HK-2 (cell line): ENCODE data around the gene UST.
"Not testable (repeated sequence)": the region's sequence is repeated elsewhere in the genome, so short reads cannot be mapped to it uniquely, and the experiment has no call there.

ENCODE experiments used
- DNase-seq: peaks from one replicate; pipeline ENCODE4 v3.0.0-alpha.2; 2018; ENCODE audit not compliant: unreplicated experiment

Gene UST

DNA sequence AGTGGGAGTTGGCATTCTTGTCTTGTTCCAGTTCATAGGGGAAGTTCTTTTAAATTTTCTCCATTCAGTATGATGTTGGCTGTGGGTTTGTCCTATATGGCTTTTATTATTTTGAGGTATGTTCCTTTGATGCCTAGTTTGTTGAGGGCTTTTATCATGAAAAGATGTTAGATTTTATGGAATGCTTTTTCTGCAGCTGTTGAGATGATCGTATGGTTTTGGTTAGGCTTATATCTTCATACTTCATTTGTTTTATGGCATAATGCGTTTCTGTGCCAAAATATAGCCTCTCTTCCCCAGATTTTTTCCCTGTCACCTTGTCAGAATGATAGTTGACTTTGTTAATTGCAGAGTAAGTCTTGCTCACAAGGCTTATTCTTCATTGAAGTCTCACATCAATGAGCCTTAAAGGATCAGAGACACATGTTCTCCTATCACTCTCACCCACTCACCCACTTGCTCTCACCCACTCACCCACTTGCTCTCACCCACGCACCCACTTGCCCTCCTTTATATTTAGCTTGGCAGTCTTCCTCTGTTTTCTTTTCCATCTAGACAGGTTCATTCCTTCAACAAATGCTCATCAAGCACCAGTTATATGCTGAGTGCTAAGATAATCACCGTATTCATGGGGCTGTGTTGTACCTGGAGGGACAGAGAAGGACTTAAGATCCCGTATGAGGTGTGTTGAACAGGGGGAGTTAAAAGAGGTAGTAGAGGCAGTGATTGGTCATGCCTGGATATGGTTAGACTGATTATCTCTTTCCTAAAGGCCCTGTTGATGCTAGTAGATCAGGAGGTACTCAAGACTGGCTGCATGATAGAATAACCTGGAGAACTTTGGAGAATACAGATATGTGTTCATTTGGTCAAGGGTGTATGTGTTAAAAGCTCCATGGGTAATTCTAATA lies 19.3 kb downstream of the UST start:
- no peak for DNase-seq

DNA sequence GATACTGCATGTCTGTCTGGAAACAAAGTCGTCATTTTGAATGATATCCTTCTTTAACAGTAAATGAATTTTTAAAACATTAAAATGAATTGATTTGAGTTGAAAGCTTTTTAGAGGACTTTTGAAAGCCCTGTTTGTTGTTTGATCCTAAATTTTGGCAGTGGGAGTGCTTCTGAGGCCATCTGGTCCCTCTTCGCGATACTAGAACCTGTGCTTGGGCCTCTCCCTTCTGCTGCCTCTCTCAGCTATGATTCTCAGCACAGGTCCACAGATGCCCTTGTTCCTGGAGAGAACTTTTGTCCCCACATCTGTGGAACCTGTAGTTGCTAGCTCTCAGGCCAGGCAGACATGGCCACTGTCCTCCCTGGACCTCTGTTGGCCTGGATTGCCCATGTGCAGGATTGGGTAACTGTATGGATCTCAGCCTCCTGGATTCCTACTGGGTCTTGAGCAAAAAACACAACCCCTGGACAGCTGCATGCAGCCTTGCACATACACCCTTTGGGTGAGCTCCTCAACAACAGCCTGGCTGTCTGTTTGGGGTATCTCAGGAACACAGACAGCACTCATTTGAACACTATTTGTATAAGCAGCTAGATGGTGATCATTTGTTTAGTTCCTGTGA lies 21.9 kb downstream of the UST start:
- DNase-seq, result no peak

DNA sequence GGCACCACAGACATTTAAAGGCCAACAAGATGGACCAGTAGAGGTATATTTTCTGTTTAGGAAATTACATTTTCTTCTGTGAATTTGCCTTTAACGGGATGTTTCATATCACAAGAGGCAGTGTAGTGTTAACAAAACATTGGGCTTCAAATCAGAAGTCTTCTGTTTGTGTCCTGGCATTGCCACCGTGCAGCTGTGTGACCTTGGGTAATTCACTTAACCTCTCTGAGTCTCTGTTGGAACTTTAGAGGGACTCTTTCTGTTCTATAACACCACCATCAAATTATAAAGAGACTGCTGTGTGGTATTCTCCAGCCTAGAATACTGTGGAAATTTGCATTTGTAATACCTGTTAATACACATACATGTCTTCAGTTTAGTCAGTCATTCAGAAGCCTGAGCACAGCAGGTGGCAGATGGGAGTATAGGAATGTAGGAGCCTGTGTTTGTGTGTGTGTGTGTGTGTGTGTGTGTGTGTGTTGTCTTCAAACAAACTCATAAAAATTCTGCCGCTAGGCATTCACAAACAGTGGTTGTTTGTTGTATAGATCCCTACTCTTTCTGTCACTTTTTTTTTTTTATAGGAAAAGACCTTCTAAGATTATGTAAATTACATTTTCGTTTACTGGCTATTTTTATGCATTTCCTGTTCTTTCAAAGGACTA lies 22.6 kb downstream of the UST start:
- no peak for DNase-seq

DNA sequence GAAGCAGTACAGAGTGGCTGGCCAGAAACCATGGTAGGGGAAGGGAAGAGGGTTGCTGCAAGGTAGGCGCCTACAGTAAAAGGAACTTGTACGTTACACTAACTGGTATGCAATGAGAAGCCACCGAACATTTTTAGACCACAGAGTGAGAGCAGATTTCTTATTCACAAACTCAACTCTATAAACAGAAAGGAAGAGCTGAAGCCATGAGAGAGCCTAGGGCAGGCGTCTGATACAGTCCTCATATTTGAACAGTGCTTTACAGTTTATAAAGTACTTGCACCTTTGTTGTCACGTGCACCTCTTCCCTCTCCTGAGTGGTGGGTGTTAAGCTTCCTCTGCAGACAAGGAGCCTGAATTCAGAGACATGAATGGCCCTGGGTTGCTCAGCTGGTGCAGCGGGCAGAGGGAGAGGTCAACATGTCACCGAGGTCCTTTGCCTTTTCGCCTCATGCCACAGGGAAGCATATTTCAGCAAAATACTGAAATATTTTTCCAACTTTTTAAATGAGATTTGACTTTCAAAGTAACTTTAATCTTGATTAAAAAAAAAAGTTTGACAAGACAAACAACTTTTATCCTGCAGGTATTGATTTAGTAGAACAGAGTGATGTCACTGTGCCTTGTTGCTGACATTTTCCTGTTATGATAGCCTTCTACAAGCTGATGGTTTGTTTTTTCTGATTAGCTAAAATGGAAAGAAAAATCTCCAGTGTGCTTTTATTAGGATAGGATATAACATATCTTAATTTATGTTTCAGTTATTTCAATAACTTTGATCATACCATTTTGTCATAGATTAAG lies 23.8 kb downstream of the UST start:
- no peak for DNase-seq

DNA sequence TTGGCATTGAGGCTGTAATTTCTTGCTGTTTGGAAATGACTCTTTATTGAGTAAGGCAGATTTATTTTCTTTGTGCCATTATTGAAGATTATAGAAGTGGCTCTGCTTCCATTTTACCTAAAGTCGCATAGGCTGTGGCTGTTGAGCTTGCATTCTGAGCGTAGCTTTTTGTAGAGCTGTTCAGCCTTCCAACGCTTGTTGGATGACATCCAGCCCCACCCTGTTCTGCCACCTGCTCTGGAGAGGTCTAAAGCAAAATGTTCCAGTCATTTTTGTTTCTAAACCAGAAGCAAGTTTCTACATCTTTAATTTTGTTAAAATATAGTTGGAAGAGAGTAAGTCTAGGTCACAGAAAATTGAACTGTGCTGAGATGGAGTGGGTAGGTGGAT lies 24.4 kb downstream of the UST start:
- DNase-seq, result no peak

DNA sequence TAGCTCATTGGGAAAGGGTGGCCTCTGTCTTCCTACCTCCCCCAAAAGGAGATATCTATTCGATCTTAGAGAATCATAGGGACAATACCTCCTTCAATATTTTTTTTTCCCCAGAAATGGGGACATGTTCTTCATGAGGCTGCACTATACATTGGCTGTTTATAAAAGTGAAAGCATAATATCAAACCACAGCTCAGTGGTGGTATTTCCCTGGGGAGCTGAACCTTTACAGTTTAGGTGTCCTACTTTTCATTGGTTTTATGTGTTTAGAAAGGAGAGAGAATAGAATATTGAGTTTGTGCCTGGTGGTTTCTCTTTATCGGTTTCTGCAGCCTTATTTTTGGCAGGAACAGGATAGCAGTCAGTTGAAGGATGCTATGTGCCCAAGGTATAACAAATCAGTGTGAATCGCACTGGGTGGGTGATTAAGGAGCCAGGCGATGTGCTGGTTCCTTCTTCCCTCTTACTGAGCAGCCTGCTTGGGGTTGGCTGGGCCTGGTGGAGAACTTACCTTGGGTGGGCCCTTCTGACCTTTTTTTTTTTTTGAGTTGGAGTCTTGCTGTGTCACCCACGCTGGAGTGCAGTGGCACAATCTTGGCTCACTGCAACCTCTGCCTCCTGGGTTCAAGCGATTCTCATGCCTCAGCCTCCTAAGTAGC lies 25.2 kb downstream of the UST start:
- no peak for DNase-seq

DNA sequence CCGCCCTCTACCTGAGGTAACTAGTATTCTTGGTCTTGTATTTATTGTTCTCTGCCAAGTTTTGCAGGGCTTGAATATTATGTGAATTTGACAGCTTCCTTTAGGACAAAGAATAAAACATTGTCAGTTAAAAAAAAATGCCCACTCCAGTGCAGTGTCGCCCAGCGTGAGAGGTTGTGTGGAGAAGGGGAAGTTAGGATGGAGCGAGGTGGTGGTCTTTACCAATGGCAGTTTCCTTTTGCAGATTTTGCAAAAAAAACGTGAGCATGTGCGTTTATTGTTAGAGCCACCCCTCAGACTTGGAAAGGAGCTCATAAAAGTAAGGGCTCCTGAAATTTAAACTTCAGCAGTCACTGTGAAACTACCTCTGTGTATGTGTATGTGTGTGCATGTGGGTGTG lies 28.3 kb downstream of the UST start:
- no peak for DNase-seq

DNA sequence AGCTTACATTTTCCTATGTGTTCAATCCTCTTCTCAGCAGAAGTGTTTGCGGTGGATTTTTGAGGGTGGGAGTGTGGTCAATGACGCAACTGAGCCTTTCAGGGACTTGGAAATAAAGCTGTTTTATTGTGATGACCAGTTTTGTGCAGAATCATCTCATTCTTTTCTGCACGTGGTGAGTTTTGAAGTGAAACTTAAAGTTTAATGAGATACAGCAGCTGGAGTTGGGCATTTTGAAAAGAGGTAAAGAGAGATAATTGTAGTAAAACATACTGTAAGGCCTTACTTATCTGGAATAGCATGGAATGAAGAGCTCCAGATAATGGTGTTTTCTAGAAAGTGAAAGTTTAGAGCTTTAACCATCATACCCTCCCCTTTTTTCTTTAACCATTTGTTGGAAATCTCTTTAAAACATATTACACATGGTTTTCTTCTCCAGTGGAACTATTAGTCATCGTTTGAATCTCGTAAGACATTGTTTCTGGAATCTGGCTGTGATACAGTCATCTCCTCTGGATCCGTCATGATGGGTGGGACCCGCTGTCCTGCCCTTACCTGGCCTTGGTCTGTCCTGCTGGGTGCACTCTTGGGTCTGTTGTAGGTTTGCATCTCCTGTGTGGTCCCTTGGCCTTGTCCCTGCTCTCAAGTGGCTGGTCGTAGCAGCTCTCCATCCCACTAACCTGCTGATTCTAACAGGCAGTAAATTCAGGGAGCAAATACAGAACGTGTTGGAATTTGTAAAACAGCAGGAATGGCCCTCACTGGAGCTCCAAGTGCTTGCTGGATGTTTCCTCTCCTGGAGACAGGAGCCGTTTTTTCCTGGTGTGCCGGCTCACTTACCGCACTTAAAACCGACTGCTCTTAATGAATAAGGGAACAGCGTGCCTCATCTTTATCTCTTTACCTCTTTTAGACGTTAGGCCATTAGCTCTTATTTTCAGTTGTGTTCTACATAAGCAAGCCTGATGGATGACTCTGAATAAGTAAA lies 29.8 kb downstream of the UST start:
- no peak for DNase-seq

DNA sequence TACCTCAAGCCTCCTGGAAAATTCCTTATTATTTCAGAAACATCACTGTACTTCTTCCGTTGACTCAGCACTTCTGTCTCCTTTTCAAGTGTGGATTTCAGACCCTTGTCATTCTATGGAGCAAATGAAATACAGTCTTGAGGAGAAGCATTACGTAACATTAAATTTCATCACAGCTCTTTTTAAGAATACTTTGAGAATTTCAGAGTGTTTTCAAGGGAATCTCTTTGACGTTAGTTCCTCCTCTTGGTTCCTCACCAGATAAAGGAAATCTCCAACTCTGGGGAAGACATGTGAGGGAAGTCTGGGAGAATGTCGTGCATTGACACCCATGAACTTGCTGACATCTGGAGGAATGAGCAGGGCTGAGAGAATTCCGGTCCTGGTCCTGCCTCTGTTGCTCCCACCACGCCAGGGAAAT lies 32.3 kb downstream of the UST start:
- DNase-seq, result no peak

DNA sequence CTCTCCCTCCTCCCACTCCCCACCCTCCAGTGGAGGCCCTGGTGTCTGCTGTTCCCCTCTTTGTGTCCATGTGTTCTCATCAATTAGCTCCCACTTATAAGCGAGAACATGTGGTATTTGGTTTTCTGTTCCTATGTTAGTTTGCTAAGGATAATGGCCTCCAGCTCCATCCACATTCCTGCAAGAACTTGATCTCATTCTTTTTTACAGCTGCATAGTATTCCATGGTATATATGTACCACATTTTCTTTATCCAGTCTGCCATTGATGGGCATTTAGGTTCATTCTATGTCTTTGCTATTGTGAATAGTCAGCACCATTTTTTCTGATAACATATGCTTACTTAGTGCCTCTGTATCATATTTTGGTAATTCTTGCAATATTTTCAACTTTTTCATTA lies 33.6 kb downstream of the UST start:
- not testable (repeated sequence) for DNase-seq

DNA sequence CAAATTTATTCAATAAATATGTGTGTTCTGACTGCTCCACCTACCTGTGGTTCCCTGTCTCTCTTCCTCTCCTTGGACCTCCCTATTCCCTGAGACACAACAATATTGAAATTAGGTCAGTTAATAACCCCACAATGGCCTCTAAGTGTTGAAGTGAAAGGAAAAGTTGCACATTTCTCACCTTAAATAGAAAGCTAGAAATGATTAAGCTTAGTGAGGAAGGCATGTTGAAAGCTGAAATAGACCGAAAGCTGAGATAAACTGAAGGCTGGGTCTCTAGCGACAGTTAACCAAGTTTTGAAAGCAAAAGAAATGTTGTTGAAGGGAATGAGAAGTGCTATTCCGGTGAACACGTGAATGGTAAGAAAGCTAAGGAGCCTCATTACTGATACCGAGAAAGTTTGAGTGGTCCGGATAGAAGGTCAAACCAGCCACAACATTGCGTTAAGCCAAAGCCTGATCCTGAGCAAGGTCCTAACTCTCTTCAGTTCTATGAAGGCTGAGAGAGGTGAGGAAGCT lies 34.1 kb downstream of the UST start:
- DNase-seq, result no peak

DNA sequence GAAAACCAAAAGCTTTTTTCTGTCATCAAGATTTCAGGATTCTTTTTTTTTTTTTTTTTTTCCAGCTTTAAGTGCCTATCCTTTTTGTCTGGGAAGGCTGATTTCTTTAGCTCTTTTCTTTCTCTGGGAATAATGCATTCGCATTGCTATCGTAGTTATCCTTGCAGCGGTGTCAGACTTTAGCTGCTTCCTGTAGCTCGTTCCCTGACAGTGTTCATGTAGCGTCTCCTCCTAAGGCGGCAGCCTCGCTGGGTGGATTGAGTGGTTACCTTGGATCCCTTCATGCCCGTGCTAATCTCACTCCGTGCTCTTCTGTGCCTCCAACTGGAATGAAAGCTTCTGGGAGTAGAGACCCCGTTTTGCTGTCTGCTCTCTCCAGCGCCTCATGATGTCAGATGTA lies 43.1 kb downstream of the UST start:
- no peak for DNase-seq

DNA sequence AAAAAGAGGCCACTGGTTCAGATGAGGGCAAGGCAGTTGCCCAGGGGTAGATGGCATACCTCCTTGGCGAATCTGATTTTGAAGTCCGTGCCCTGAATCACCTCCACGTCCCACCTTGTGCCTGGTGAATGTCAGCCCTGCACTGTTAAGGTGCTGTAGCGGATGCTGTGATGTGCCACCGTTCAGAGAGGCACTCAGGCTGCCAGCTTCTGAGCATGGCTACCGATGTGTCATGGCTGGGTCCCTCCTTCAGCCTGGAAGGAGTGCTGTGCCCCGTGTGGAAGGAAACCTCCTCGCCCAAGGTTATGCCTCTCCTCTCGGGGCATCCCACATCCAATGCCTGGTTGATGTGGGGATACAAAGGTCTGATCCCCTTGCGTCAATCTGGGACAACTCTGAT lies 43.6 kb downstream of the UST start:
- no peak for DNase-seq

DNA sequence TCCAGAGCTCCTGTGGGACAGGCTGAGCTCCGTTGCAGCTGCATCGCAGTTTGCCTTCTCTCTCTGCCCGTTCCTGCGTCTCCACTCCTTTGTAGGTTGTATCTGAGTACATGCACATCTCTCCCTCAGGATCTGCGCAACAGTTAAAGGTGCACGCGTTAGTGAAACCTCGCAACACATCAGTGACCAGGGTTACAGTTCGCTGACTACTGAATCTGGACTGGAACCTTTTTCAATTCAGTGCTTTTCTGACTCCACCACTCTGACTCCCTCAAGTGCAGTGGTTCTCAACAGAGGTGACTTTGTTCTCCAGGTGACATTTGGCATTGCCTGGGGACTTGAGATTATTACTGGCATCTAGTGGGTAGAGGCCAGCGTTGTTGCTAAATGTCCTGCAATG lies 44.0 kb downstream of the UST start:
- DNase-seq, result no peak

DNA sequence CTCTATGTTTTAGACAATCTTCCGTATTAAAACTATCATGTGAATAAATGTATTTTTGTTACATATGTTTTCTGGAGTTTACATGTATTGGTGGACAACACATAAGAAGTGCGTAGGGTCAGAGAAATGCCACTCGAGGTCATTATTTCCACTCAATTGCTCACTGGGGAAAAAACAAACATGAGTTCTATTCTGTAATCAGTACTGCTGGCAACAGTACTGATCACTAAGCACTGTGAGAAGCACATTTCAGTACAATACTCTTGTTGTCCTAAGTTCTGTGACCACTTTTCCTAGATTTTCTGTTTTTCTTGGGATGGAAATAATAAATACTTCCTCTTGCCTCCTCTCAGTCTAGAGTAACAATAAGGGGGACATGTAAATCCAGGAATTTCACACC lies 44.5 kb downstream of the UST start:
- no peak for DNase-seq

DNA sequence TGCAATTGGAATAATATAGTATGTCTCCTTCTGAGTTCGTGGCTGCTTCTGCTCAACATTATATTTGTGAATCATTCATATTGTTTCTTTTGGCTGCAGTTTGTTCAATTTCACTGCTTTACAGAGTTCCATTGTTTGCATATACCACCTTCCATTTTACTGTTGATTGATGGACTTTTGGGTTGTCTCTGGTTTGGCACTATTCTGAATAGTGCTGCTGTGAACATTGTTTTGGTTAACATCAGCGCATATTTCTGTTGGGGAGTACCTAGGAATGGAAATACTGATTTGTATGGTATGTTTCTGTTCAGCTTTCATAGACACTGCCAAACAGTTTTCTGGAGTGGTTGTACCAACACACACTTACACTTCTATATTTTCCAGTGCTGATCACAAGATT lies 46.9 kb downstream of the UST start:
- DNase-seq, result no peak

DNA sequence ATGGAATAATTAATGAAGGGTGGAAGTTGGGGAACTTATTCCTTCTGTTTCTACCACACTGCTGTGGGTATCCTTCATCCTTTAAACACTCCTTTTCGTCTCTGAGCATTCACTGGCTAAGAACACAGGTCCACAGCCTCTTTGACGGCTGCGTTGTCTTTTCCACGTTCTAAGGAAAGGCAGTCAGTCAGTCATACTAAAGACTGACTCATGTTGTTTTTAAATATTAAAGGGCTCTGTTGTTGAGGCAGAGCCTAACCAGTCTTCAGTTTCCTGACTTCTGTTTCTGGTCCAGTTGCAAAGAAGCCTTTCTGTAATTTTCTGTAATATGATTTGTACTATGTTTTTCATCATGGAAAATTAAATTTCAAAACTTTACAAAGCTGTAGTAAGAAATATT lies 48.0 kb downstream of the UST start:
- no peak for DNase-seq

DNA sequence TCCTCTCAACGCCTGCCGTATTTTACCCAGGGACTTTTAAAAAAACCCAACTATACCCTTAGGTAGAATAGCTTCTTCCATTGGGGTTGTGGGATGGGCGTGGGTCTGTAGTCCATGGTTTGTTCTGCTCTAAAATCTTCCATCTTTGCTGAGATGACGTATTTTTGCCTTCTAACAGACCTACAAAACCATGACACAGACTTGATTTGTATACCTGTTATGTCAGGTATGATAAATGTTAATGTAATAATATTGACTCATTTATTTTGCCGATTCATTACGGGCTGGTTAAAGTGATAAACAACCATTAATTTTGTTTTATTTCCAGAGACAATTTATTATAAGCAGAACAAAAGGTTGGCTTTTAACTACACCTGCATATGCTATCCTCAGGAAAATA lies 48.7 kb downstream of the UST start:
- DNase-seq, result no peak

DNA sequence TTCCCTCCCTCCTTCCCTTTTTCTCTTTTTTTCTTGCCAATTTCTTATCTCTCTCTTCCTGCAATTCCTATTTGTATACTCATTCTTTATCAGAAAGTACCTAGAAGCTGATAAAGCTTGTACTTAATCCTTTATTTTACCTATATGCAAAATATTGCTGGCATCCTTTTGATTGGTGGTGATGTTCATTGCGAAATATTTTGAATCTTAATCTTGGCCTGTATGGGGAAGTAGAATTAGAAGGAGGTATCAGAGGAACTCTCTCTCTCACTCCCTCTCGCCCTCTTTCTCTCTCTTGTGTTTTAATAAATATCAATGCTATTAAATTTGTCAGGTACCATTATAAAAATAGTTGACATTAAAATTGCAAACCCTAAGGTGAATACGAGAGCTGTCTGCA lies 52.8 kb downstream of the UST start:
- no peak for DNase-seq

DNA sequence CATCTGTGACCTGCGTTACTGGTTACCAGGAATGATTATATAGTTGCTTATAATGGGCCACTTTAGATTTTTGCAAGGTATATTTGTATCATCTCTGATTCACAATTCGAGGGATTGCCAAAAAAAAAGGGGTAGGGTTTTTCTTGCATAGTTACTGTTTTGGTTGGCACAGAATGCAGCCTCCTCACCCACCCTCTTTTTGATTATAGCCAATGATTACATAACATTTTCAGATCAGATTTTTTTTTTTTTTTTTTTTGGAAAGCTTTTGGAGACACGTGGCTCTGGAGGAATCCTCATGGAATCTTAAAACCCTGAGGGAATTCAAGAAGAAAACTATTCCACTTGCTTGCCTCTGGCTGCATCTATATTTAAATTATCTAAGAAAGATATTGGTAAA lies 53.7 kb downstream of the UST start:
- DNase-seq, result no peak
